ENCODE data around the gene RNF133.

DNA sequence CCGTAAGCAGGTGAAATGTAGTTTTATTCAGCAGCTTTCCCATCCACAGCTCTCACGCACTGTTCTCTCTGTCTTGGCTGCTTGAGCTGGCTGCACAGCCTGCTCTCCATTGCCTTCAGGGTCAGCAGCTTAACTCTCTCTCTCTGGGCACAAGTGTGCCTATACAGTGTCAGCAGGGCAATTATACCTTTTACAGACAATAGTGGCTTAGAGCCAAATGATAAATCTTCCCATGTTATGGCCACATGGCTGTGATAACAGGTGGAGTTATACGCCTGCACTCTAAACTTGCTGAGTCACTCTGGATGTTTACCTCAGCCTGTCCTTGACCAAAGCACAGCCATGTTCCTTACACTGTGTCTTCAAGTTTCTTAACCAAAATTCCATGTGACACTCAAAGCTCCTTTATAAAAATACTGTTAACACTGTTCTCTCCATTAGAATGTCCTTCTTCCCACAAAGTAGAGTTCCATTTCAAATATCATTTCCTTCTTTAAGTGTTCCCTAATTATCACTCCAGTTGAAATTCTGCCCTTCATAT is 6.1 kb downstream of the RNF133 start:
- TF ChIP-seq, protein P1, sequence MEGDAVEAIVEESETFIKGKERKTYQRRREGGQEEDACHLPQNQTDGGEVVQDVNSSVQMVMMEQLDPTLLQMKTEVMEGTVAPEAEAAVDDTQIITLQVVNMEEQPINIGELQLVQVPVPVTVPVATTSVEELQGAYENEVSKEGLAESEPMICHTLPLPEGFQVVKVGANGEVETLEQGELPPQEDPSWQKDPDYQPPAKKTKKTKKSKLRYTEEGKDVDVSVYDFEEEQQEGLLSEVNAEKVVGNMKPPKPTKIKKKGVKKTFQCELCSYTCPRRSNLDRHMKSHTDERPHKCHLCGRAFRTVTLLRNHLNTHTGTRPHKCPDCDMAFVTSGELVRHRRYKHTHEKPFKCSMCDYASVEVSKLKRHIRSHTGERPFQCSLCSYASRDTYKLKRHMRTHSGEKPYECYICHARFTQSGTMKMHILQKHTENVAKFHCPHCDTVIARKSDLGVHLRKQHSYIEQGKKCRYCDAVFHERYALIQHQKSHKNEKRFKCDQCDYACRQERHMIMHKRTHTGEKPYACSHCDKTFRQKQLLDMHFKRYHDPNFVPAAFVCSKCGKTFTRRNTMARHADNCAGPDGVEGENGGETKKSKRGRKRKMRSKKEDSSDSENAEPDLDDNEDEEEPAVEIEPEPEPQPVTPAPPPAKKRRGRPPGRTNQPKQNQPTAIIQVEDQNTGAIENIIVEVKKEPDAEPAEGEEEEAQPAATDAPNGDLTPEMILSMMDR (IDR thresholded peaks at IDR 0.05; ENCODE audit: low read depth, low read length) = no peak
- TF ChIP-seq EZH2phosphoT487 (IDR thresholded peaks at IDR 0.05; ENCODE audit: low read depth) = no peak
